ENCODE measurements around the gene NTN5. TPM values are rescaled to one million over a fixed set of nuclear protein-coding genes. Genes with fewer than 3 reads are reported as not detected.

The NTN5 gene
- polyA plus RNA-seq, 2 donors = 0.25 to 0.39 TPM

DNA sequence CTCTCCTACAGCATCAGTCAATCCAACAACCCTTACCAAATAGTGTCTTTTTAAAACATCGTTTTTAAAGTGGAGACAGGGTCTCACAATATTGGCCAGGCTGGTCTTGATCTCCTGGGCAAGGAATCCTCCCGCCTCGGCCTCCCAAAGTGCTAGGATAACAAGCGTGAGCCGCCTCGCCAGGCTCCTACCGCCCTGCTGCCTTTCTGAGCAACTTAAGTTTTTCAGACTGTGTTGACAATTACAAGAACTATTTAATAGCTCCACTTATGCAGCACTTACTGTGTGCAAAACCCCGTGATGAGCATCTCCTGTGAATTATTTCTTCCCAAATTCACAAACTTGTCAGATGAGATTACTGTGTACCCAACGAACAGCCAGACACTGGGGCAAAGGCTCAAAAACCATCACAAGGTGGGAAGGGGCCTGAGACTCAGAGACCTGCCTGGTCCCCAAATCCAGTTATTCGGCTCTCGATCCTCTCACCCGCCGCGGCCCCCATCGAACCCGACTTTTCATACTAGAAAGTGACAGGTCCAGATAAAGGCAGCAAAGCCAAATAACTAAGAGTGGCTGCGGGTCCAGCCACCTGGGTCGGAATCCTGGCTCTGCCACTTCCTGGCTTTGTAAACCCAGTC lies 54.4 kb downstream of the NTN5 start:
- 1 to 2% methylated on average over 18 of the region's 18 CpGs for WGBS, 2 donors
- H3K9me3 ChIP-seq (ENCODE audit: control insufficient read depth in 2 of 2, insufficient read depth in 1 of 2, low read depth in 1 of 2, low read length in 1 of 2) = no peaks in the 10 kb centered on the region
- H3K4me1 ChIP-seq (ENCODE audit: control insufficient read depth in 2 of 2, insufficient read depth in 2 of 2, low read length in 1 of 2) = peaks cover 0 to 30% of the 10 kb centered on the region in 2 donors

DNA sequence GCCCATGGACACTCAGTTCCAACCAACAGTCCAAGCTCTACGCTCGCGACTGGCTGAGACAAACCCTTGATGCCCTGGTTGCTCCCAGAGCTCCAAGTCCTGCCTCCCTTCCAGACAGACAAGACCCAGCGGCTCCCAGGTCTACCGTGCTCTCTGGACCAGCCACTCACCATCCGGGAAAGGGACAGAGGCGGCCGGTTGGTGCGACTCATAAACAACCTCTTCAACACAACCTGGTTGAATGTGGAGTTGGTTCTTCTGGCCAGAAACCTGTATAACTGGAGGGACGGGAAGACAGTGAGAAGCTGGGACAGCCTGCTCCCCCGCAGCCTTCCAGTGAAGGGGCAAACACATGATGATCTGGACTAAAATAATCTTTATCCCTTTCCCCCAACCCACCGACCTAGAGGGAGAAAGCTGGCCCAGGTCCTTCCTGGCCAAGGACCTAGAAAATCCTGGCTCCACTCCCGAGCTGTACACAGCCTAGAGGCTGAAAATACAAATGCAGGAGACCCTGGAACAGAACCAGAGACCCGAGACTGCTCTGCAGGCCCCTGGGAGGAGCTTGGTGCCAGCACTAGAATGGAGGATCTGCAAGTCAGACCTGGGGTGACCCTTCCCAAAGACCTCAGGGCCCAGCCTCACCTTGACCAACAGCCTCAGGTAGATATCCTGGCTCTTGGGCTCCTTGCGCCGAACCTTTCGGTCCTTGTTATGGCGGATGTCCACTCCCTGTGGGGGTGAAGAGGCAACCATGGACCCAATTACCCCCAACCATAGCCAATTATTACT lies 55.5 kb downstream of the NTN5 start:
- H3K4me3 ChIP-seq (ENCODE audit: low read depth in 1 of 2, low read length in 2 of 2) = peak overlapping the region; percentile 85 to 91
- H3K4me1 ChIP-seq (ENCODE audit: control insufficient read depth in 2 of 2, insufficient read depth in 2 of 2, low read length in 1 of 2) = peaks cover 0 to 31% of the 10 kb centered on the region in 2 donors
- no peaks in the 10 kb centered on the region for H3K9me3 ChIP-seq (ENCODE audit: control insufficient read depth in 2 of 2, insufficient read depth in 1 of 2, low read depth in 1 of 2, low read length in 1 of 2)
- peak overlapping the region; percentile 88 to 93 for H3K27ac ChIP-seq (ENCODE audit: low read depth in 2 of 2, low read length in 1 of 2)
- no peaks in the 10 kb centered on the region for H3K27me3 ChIP-seq (ENCODE audit: control insufficient read depth in 1 of 2, insufficient read depth in 2 of 2, low read length in 2 of 2)
- peaks cover 11 to 28% of the 10 kb centered on the region in 2 donors for H3K36me3 ChIP-seq (ENCODE audit: control insufficient read depth in 2 of 2, insufficient read depth in 2 of 2, low read length in 1 of 2)
- 38% methylated on average over 18 of the region's 18 CpGs for WGBS, 2 donors

More for the DNA sequence above, 54.4 kb downstream of the NTN5 start:
- Histone ChIP-seq H3K36me3 (ENCODE audit: control insufficient read depth in 2 of 2, insufficient read depth in 2 of 2, low read length in 1 of 2) (peaks cover 11 to 28% of the 10 kb centered on the region in 2 donors), H3K27me3 (ENCODE audit: control insufficient read depth in 1 of 2, insufficient read depth in 2 of 2, low read length in 2 of 2) (no peaks in the 10 kb centered on the region), H3K27ac (ENCODE audit: low read depth in 2 of 2, low read length in 1 of 2) (peak overlapping the region; percentile 93 to 98), H3K4me3 (ENCODE audit: low read depth in 1 of 2, low read length in 2 of 2) (peak overlapping the region; percentile 85 to 91)

DNA sequence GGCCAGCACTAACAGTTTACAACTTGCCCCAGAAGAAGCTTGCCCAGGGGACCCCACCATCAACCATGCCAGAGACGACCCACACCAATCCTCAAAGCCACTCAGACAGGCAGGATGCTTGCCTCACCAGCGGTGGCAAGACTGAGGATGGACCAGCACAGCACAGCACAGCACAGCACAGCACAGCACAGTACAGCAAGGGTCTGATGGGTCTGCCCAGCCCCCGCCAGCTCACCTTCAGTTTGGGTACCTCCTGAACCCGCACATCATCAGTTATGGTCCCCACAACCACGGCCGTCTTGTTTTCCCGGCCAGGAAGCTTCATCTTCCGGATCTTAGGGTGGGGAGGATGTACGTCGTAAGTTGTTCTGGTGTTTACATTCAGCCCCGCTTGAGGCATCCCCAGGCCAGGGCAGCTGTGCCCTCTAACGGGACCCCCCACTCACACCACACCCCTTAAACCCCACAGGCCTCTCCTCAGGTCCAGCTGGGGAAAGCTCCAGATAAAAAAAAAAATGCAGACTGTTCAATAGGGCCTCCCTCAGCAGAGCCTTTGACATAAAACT lies 56.2 kb downstream of the NTN5 start:
- 46 to 51% methylated on average over 12 of the region's 12 CpGs for WGBS, 2 donors
- H3K4me3 ChIP-seq (ENCODE audit: low read depth in 1 of 2, low read length in 2 of 2) = peak overlapping the region; percentile 39 to 91
- peak overlapping the region; percentile 88 to 93 for H3K27ac ChIP-seq (ENCODE audit: low read depth in 2 of 2, low read length in 1 of 2)
- no peaks in the 10 kb centered on the region for H3K27me3 ChIP-seq (ENCODE audit: control insufficient read depth in 1 of 2, insufficient read depth in 2 of 2, low read length in 2 of 2)
- peaks cover 11 to 28% of the 10 kb centered on the region in 2 donors for H3K36me3 ChIP-seq (ENCODE audit: control insufficient read depth in 2 of 2, insufficient read depth in 2 of 2, low read length in 1 of 2)
- no peaks in the 10 kb centered on the region for H3K9me3 ChIP-seq (ENCODE audit: control insufficient read depth in 2 of 2, insufficient read depth in 1 of 2, low read depth in 1 of 2, low read length in 1 of 2)
- H3K4me1 ChIP-seq (ENCODE audit: control insufficient read depth in 2 of 2, insufficient read depth in 2 of 2, low read length in 1 of 2) = peaks cover 0 to 31% of the 10 kb centered on the region in 2 donors

DNA sequence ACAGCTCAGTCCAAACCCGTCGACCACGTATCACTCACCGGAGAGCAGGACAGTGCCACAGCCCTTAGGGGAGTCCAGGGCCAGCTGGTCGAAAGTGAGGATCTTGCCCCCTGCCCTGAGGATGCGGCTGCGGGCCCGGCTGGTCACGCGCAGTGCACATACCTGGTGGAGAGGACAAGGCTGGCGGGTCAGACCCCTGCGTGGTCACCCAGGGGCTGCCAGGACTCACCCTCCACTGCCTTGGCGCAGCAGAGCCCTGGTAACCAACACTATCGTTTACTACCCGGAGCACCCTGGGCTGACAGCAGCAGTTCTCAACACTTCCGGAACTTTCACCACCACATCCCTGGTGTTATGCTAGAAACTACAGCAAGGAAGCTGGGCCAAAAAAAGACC lies 56.8 kb downstream of the NTN5 start:
- Histone ChIP-seq H3K27me3 (ENCODE audit: control insufficient read depth in 1 of 2, insufficient read depth in 2 of 2, low read length in 2 of 2) (no peaks in the 10 kb centered on the region), H3K4me3 (ENCODE audit: low read depth in 1 of 2, low read length in 2 of 2) (peak overlapping the region in 1 of 2 donors; percentile 18), H3K36me3 (ENCODE audit: control insufficient read depth in 2 of 2, insufficient read depth in 2 of 2, low read length in 1 of 2) (peaks cover 11 to 28% of the 10 kb centered on the region in 2 donors), H3K4me1 (ENCODE audit: control insufficient read depth in 2 of 2, insufficient read depth in 2 of 2, low read length in 1 of 2) (peaks cover 0 to 31% of the 10 kb centered on the region in 2 donors), H3K27ac (ENCODE audit: low read depth in 2 of 2, low read length in 1 of 2) (peak overlapping the region; percentile 84 to 88), H3K9me3 (ENCODE audit: control insufficient read depth in 2 of 2, insufficient read depth in 1 of 2, low read depth in 1 of 2, low read length in 1 of 2) (no peaks in the 10 kb centered on the region)
- 74 to 77% methylated on average over 15 to 16 of the region's 16 CpGs for WGBS, 2 donors

DNA sequence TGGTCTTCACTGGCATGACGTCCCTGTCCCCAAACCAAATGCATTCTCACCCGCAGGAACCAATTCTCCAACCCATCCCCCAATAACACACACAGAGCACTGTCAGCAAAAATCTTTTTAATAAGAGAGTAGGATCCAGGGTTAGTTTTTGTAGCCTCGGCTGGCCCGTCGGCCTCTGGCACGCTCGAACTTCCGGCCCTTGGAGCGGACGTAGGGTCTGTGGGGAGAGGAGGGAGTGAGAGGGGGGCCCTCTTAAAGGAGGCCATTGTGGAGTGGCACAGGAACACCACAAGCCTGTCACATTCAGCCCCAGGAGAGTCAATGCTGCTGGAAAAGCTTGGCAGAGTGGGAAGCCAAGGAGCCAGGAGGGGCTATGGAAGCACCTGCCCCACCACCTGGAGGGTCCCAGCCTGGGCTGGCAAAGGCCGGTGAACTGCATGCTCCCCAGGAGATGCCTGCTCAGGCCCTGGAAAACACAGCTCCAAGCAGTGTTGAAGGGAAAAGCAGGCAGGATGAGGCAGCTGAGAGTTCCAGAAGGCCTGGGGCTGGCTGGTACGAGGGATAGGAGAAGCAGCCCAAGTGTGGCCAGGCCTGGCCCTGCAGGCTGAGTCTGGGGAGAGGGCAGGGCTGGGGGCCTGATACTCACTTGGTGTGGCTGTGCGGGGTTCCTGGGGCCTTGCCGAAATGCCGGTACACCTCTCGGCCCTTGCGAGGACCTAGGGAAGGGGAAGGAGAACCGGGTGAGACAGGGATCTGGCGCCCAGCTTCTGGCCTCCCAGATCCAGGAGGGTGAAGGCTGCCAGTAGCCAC lies 57.4 kb downstream of the NTN5 start:
- peaks cover 11 to 28% of the 10 kb centered on the region in 2 donors for H3K36me3 ChIP-seq (ENCODE audit: control insufficient read depth in 2 of 2, insufficient read depth in 2 of 2, low read length in 1 of 2)
- H3K4me1 ChIP-seq (ENCODE audit: control insufficient read depth in 2 of 2, insufficient read depth in 2 of 2, low read length in 1 of 2) = peaks cover 0 to 31% of the 10 kb centered on the region in 2 donors
- H3K27me3 ChIP-seq (ENCODE audit: control insufficient read depth in 1 of 2, insufficient read depth in 2 of 2, low read length in 2 of 2) = no peaks in the 10 kb centered on the region
- H3K9me3 ChIP-seq (ENCODE audit: control insufficient read depth in 2 of 2, insufficient read depth in 1 of 2, low read depth in 1 of 2, low read length in 1 of 2) = no peaks in the 10 kb centered on the region
- H3K27ac ChIP-seq (ENCODE audit: low read depth in 2 of 2, low read length in 1 of 2) = peak overlapping the region; percentile 84 to 88
- H3K4me3 ChIP-seq (ENCODE audit: low read depth in 1 of 2, low read length in 2 of 2) = peak overlapping the region; percentile 1 to 5
- 56 to 62% methylated on average over 19 of the region's 19 CpGs for WGBS, 2 donors

DNA sequence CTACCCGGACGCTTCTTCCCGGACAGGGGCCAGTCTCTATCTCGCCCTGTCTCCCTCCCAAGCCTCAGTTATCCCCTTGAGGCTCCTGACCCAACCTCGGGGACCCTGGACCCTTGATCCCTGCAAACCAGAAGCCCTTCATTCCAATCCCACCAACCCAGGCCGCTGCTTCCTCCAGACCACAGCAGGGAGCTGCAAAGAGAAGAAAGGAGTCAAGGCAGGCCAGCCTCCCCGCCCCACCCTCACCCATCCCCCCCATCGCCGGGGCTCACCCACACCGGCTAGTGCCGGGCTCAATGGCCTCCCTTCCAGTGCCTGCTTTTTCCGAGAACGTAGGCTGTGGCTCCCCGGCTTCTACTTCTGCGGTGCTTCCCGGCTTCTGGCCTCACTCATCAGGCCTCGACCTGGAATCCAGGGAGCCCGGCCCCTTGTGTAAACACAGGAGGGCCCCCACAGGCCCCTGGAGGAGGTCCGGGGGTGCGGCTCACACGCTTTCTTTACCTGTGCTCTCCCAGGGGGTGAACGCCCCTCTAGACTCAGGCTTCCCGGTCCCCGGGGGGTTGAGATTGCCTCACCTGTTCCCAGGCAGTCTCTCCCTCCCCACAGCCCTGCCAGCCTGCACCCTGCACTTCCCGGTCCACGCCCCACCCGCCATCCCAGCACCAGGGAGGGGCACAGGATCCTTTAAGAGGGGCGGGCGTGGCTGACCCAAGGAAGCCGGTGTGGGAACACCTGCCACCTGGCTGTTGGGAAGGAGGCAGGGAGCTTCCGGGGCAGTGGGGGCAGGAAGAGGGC lies 58.2 kb downstream of the NTN5 start, which contains the start of gene FAM83E:
Gene FAM83E, minus strand, starts transcription at position 641 of the 795 bp plus-strand sequence. CDS start 1,704 bp downstream, outside the sequence.
- peak within 1 kb of the TSS; percentile 1 to 35 for H3K4me3 ChIP-seq (ENCODE audit: low read depth in 1 of 2, low read length in 2 of 2)
- peaks cover 11 to 28% of the 10 kb centered on the region in 2 donors for H3K36me3 ChIP-seq (ENCODE audit: control insufficient read depth in 2 of 2, insufficient read depth in 2 of 2, low read length in 1 of 2)
- H3K4me1 ChIP-seq (ENCODE audit: control insufficient read depth in 2 of 2, insufficient read depth in 2 of 2, low read length in 1 of 2) = peaks cover 0 to 28% of the 10 kb centered on the region in 2 donors
- H3K27me3 ChIP-seq (ENCODE audit: control insufficient read depth in 1 of 2, insufficient read depth in 2 of 2, low read length in 2 of 2) = no peaks in the 10 kb centered on the region
- no peaks in the 10 kb centered on the region for H3K9me3 ChIP-seq (ENCODE audit: control insufficient read depth in 2 of 2, insufficient read depth in 1 of 2, low read depth in 1 of 2, low read length in 1 of 2)
- H3K27ac ChIP-seq (ENCODE audit: low read depth in 2 of 2, low read length in 1 of 2) = peak within 1 kb of the TSS; percentile 84 to 88
- WGBS, 2 donors = 36 to 51% methylated on average over 31 of the region's 31 CpGs

DNA sequence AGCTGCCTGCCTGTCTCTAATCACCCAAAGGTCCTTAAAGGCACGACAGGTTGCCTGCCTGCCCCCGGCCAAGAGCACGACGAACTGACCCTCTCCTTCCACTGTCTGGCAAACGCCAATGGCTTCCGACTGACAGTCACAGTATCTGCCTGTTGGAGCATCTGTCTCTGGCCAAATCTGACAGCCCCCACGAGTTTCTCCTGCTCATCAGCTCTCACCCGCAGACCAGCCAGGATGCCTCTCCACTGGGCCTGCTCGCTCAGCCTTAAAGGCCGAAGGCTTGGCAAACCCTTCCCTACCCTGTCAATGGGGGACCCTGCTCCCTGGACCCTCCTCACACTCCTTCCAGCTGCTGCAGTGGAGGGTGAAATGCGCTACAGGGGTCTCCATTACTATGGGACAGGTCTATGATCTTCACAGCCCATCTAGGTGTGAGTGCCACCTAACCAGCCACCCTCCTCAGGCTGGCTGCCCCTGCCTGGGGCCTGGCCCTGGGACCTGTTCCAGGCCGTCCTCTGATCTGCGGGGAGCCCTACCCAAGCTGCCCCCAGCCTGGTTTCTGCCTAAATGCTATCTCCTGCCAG lies 58.9 kb downstream of the NTN5 start:
- 71 to 73% methylated on average over 13 of the region's 13 CpGs for WGBS, 2 donors
- Histone ChIP-seq H3K4me1 (ENCODE audit: control insufficient read depth in 2 of 2, insufficient read depth in 2 of 2, low read length in 1 of 2) (peaks cover 0 to 28% of the 10 kb centered on the region in 2 donors), H3K9me3 (ENCODE audit: control insufficient read depth in 2 of 2, insufficient read depth in 1 of 2, low read depth in 1 of 2, low read length in 1 of 2) (no peaks in the 10 kb centered on the region), H3K36me3 (ENCODE audit: control insufficient read depth in 2 of 2, insufficient read depth in 2 of 2, low read length in 1 of 2) (peaks cover 11 to 28% of the 10 kb centered on the region in 2 donors), H3K4me3 (ENCODE audit: low read depth in 1 of 2, low read length in 2 of 2) (peak overlapping the region in 1 of 2 donors; percentile 35), H3K27ac (ENCODE audit: low read depth in 2 of 2, low read length in 1 of 2) (peak overlapping the region; percentile 84 to 88), H3K27me3 (ENCODE audit: control insufficient read depth in 1 of 2, insufficient read depth in 2 of 2, low read length in 2 of 2) (no peaks in the 10 kb centered on the region)

DNA sequence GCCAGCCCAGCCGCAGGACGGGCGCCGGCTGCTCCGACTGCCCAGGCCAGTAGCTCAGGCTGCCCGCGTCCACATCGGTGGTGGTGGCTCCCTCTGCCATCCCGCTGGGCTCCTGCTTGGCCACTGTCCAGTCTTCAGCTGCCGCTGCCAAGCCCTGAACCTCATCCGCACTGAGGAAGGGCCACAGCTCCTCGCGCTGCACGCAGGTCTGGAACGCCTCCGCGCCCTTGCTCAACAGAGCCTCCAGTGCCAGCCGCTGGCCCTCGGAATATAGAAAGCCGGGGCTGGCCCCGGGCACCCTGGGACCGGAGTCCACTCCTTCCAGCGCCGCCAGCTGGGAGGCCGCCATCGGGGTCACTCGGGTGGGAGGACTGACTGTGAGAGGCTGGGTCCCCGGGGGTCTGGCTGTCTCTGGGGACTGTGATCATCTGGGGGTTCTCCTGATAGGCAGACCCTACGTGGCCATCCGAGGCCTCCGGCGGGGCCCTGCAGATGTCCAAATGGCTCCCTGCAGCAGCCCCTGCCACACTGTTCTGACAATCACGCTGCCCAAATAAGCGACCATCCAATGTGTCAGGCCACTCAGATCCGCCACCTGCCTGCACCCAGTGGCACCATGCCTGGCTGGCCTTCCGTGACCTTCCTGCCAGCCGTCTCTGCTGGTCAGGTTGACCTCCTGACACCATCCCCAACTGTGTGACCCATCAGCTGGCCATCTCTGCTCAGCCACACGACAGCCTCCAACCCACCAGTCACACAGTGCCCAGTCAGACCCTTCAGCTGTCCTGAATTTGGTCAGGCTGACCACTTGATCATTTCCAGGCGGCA lies 59.6 kb downstream of the NTN5 start:
- 82 to 84% methylated on average over 38 to 39 of the region's 39 CpGs for WGBS, 2 donors
- Histone ChIP-seq H3K9me3 (ENCODE audit: control insufficient read depth in 2 of 2, insufficient read depth in 1 of 2, low read depth in 1 of 2, low read length in 1 of 2) (no peaks in the 10 kb centered on the region), H3K4me1 (ENCODE audit: control insufficient read depth in 2 of 2, insufficient read depth in 2 of 2, low read length in 1 of 2) (peaks cover 0 to 28% of the 10 kb centered on the region in 2 donors), H3K4me3 (ENCODE audit: low read depth in 1 of 2, low read length in 2 of 2) (peak overlapping the region in 1 of 2 donors; percentile 35), H3K27ac (ENCODE audit: low read depth in 2 of 2, low read length in 1 of 2) (no peak overlapping the region), H3K36me3 (ENCODE audit: control insufficient read depth in 2 of 2, insufficient read depth in 2 of 2, low read length in 1 of 2) (peaks cover 11 to 28% of the 10 kb centered on the region in 2 donors), H3K27me3 (ENCODE audit: control insufficient read depth in 1 of 2, insufficient read depth in 2 of 2, low read length in 2 of 2) (no peaks in the 10 kb centered on the region)
